Karpas-422 (cell line): ENCODE measurements around the gene GSS. TPM values are rescaled to one million over a fixed set of nuclear protein-coding genes. Genes with fewer than 3 reads are reported as not detected.

ENCODE experiments used
- small RNA-seq: library from RNA; depleted of rRNA; stranded (forward); fragments of <200 nt; gene quantifications from one replicate; pipeline ENCODE3, GENCODE V24; 2014
- total RNA-seq: library from RNA; depleted of rRNA; stranded (reverse); fragments of >200 nt; shearing (Covaris generic); gene quantifications from 2 replicates; pipeline ENCODE4 v1.2.3, GENCODE V29; 2014; ENCODE audit warnings: low replicate concordance; rRNA removed

Gene GSS
- total RNA-seq, 1 experiment from 2014 or later = 24.7 TPM

Small RNAs within 50 kb of the gene (small RNA-seq; reads per million reads assigned to genes)
- not detected for gene MIR499A

Other genes starting within 250 kb of the GSS start
- 13.0 and 15.4 TPM in 2 replicates for gene NCOA6, start 130.2 kb downstream of the GSS start, total RNA-seq
- not detected in 2 replicates for gene GGT7, start 83.0 kb downstream of the GSS start, total RNA-seq
- gene ACSS2, start 79.2 kb downstream of the GSS start, total RNA-seq = 0.79 and 6.5 TPM in 2 replicates
- 0.07 TPM in 1 of 2 replicates, not detected in the other for gene MYH7B, start 62 bp upstream of the GSS start, total RNA-seq
- 30.3 and 41.3 TPM in 2 replicates for gene TRPC4AP, start 137.0 kb upstream of the GSS start, total RNA-seq
- gene EDEM2, start 191.5 kb upstream of the GSS start, total RNA-seq = 24.9 and 28.5 TPM in 2 replicates
- not detected in 2 replicates for gene PROCR, start 216.3 kb upstream of the GSS start, total RNA-seq